ENCODE measurements around the gene LIFR. TPM values are rescaled to one million over a fixed set of nuclear protein-coding genes. Genes with fewer than 3 reads are reported as not detected.

LIFR gene
- polyA plus RNA-seq, 10 donors: 34.4 to 55.7 (median 46.4) TPM

GRCh38 chr5:38446029-38446522 lies 110.4 kb downstream of the LIFR start:
- peak in 1 of 3 donors; percentile 30 for DNase-seq

- peak in 1 of 3 donors; percentile 49 for DNase-seq
Measured at GRCh38 chr5:38445374-38446028, 110.9 kb downstream of the LIFR start.

GRCh38 chr5:38443390-38443789 lies 113.1 kb downstream of the LIFR start:
- DNase-seq: no peak

- no peak for DNase-seq
Measured at GRCh38 chr5:38442247-38442573, 114.2 kb downstream of the LIFR start.

GRCh38 chr5:38441453-38442246 lies 114.8 kb downstream of the LIFR start:
- peak; percentile 90 to 96 (median 92) for DNase-seq

- DNase-seq: no peak
Measured at GRCh38 chr5:38438757-38439156, 117.7 kb downstream of the LIFR start.

GRCh38 chr5:38434966-38435705 lies 121.3 kb downstream of the LIFR start:
- DNase-seq: no peak

- peak; percentile 67 to 92 (median 69) for DNase-seq
Measured at GRCh38 chr5:38433160-38433861, 123.1 kb downstream of the LIFR start.

GRCh38 chr5:38431242-38431853 lies 125.1 kb downstream of the LIFR start:
- no peak for DNase-seq

GRCh38 chr5:38426986-38427950 lies 129.2 kb downstream of the LIFR start:
- no peak for DNase-seq

GRCh38 chr5:38426490-38426889 lies 130.0 kb downstream of the LIFR start:
- no peak for DNase-seq

All from muscle of back (tissue), 11 donors.